ENCODE results near the gene TMEM163. TPM values are rescaled to one million over a fixed set of nuclear protein-coding genes. Genes with fewer than 3 reads are reported as not detected.

Gene TMEM163
- total RNA-seq, 4 donors from 2014 or later = 0.42 to 1.3 (median 1.1) TPM

GRCh38 chr2:134711692-134712091 is 7.1 kb downstream of the TMEM163 start:
- WGBS = 22% methylated on average over 3 of the region's 3 CpGs
- H3K4me1 ChIP-seq = peaks cover 0 to under 1% (median 0%) of the 10 kb centered on the region in 4 donors
- no peaks in the 10 kb centered on the region for H3K9me3 ChIP-seq
- peak; percentile 39 for DNase-seq (ENCODE audit: extremely low spot score)
- intact Hi-C loops (cut with DNase I) = no loop called here
- TF ChIP-seq POLR2AphosphoS5 (IDR thresholded peaks at IDR 0.05) (no peak), EP300 (IDR thresholded peaks at IDR 0.05) (no peak), POLR2A (IDR thresholded peaks at IDR 0.05; ENCODE audit: low read depth) (no peak), CTCF (IDR thresholded peaks at IDR 0.05) (no peak)
- no peaks in the 10 kb centered on the region for H3K36me3 ChIP-seq
- H3K4me3 ChIP-seq = no peak overlapping the region
- no peak overlapping the region for H3K27ac ChIP-seq (replicated peaks in 1 of 4)
- peaks cover 0 to 57% (median 4%) of the 10 kb centered on the region in 4 donors for H3K27me3 ChIP-seq

DNA sequence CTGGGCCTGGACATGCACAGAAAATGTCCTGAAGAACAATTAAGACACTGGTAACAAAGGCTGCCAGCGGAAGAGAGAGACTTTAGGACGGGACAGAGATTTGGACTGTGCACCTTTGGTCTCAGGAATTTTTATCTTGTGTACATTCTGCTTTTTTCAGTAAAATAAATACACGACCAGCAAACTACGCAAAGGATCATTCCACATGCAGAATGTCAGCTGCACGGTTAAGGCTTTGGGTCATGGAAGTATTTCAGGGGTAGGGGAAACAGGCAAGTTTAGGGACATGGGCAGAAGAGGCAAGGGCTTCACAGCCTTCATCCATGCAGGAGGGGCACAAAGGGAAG is 11.5 kb downstream of the TMEM163 start:
- Histone ChIP-seq H3K27ac (replicated peaks in 1 of 4) (no peak overlapping the region), H3K36me3 (no peaks in the 10 kb centered on the region), H3K9me3 (no peaks in the 10 kb centered on the region), H3K4me3 (no peak overlapping the region), H3K4me1 (peaks cover 0 to 3% (median 0%) of the 10 kb centered on the region in 4 donors), H3K27me3 (peaks cover 0 to 36% (median 0%) of the 10 kb centered on the region in 4 donors)
- DNase-seq (ENCODE audit: extremely low spot score) = peak; percentile 70
- no peak for TF ChIP-seq CTCF (IDR thresholded peaks at IDR 0.05)
- TF ChIP-seq POLR2AphosphoS5 (IDR thresholded peaks at IDR 0.05) = no peak
- TF ChIP-seq POLR2A (IDR thresholded peaks at IDR 0.05; ENCODE audit: low read depth) = no peak
- TF ChIP-seq EP300 (IDR thresholded peaks at IDR 0.05) = no peak
- intact Hi-C loops (cut with DNase I) = no loop called here
- whole genome bisulfite sequencing = 83% methylated on average over 5 of the region's 5 CpGs

GRCh38 chr2:134706587-134707329 is 12.0 kb downstream of the TMEM163 start:
- Histone ChIP-seq H3K9me3 (no peaks in the 10 kb centered on the region), H3K36me3 (no peaks in the 10 kb centered on the region), H3K4me3 (no peak overlapping the region), H3K27ac (replicated peaks in 1 of 4) (no peak overlapping the region), H3K4me1 (peaks cover 0 to 3% (median 0%) of the 10 kb centered on the region in 4 donors), H3K27me3 (peaks cover 0 to 40% (median 0%) of the 10 kb centered on the region in 4 donors)
- TF ChIP-seq CTCF (IDR thresholded peaks at IDR 0.05) (no peak), POLR2AphosphoS5 (IDR thresholded peaks at IDR 0.05) (no peak)
- intact Hi-C loops (cut with DNase I) = no loop called here
- peak; percentile 84 for DNase-seq (ENCODE audit: extremely low spot score)
- WGBS = 45% methylated on average over 17 of the region's 18 CpGs

- H3K4me1 ChIP-seq = peaks cover 0 to 3% (median 0%) of the 10 kb centered on the region in 4 donors
- no peak for TF ChIP-seq POLR2A (IDR thresholded peaks at IDR 0.05; ENCODE audit: low read depth)
- TF ChIP-seq POLR2AphosphoS5 (IDR thresholded peaks at IDR 0.05) = no peak
- no peak for TF ChIP-seq CTCF (IDR thresholded peaks at IDR 0.05)
- TF ChIP-seq EP300 (IDR thresholded peaks at IDR 0.05) = no peak
- peaks cover 0 to 40% (median 0%) of the 10 kb centered on the region in 4 donors for H3K27me3 ChIP-seq
- intact Hi-C loops (cut with DNase I) = no loop called here
- WGBS = 65% methylated on average over 21 of the region's 21 CpGs
- no peaks in the 10 kb centered on the region for H3K36me3 ChIP-seq
- no peak overlapping the region for H3K27ac ChIP-seq (replicated peaks in 1 of 4)
- peak; percentile 89 for DNase-seq (ENCODE audit: extremely low spot score)
- no peaks in the 10 kb centered on the region for H3K9me3 ChIP-seq
- H3K4me3 ChIP-seq = no peak overlapping the region
These were observed 12.8 kb downstream of the TMEM163 start for GRCh38 chr2:134705861-134706586.

All from esophagus muscularis mucosa (tissue), 4 donors.